ENCODE results near the gene DDT.
"Not testable (repeated sequence)": the region's sequence is repeated elsewhere in the genome, so short reads cannot be mapped to it uniquely, and the experiment has no call there.

DDT gene

GRCh38 chr22:23989583-23990244, 15.5 kb upstream of the DDT start:
- DNase-seq (ENCODE audit: low spot score): not testable (repeated sequence)

DNA sequence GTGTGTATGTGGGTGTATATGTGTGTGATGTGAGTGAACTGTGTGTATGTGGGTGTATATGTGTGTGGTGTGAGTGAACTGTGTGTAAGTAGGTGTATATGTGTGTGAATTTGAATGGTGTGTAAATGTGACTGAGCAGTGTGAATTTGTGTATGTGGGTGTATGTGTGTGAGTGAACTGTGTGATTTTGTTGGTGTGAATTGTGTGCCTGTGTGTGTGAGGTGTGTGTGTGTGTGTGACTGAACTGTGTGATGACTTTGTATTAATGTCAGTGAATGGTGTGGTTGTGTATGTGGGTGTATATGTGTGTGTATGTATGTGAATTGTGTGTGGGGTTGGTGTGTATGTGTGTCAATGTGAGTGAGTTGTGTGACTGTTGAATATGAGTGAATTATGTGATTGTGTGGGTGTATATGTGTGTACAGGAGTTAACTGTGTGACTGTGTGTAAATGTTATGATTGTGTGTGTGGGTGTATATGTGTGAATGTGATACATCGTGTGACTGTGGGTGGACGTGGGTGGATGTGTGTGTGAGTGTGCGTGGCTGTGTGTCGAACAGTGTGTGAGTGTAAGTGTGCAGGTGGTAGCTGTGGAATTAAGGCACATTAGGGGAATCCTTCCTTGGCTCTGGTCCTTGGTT, 12.4 kb upstream of the DDT start:
- DNase-seq (ENCODE audit: low spot score): not testable (repeated sequence)

GRCh38 chr22:23986089-23986488, 11.8 kb upstream of the DDT start:
- DNase-seq (ENCODE audit: low spot score): not testable (repeated sequence)

- DNase-seq (ENCODE audit: low spot score): peak; percentile 13
Measured at GRCh38 chr22:23984430-23984829, 10.2 kb upstream of the DDT start.

DNA sequence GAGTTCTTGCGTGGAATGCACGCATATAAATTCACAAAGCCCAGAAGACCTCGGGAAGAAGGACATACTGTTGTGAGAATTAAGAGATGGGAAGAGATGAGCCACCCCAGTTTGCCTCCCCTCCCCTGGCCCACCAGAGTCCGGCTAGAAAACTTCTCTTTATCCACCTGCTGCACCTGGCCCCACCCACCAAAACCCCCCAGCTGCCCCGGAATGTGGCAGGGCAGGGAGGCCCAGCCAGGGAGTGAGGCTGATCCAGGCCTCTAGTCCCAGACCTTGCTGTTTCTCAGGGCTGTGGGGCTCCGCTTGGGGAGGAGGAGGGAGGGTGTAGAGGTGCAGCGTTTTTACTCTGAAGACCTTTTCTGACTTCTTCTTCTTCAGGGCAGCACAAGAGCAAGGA, 6.3 kb upstream of the DDT start:
- DNase-seq (ENCODE audit: low spot score): not testable (repeated sequence)

DNA sequence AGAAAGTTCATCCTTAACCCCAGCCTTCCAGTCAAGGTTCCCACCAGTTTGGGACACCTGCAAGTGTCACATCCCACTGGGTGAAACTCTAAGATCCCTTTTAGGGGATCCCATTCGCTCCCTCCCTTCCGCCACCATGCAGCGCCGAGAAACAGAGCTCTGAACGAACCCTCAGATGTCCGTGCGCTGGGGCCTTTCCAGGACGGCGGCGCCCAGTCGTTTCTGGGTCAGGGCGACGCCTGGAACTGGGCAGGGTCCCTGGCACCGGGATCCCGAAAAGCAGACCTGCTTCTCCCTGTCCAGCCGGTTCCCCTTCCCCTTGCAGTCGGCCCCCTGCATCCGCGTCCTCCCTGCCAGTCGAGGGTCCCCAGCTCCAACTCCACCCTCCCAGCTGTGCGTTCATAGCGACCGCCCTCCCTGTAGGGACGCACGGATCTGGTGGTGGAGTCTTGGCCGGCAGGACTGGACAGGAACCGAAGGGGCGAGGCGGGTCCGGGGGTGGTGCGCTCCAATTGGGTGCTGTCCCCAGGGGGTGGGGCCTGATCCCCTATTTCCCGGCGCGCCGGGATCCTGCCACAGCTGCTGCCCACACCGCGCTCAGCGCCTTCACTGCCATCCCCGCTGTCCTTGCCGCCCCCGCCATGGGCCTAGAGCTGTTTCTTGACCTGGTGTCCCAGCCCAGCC, 5.5 kb upstream of the DDT start, which contains the start of gene GSTT2:
GSTT2 (plus strand) TSS at position 578 of the 684 bp plus-strand sequence.
- not testable (repeated sequence) for DNase-seq (ENCODE audit: low spot score)

DNA sequence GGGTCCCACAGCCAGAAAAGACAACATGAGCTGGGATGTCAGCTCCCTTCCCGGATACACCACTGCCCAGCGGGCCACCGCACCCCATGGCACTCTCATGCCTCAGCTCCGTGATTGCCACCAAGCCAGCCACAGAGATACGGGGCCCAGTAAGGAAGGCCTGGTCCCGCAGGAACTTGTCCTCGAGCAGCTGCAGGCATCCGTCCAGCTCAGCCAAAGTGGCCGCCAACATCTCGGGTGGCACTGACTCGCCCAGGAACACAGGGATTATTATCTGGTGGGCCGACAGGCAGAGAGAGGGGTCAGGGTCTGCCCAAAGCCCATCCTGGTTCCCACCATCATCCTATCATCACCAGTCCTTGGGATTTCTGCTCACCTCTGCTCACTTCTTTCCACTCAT, 3.1 kb upstream of the DDT start:
- DNase-seq (ENCODE audit: low spot score): not testable (repeated sequence)

- not testable (repeated sequence) for DNase-seq (ENCODE audit: low spot score)
Measured at GRCh38 chr22:23974836-23975352, 653 bp upstream of the DDT start.

- not testable (repeated sequence) for DNase-seq (ENCODE audit: low spot score)
Measured at GRCh38 chr22:23971927-23972326, 2.3 kb downstream of the DDT start.

DNA sequence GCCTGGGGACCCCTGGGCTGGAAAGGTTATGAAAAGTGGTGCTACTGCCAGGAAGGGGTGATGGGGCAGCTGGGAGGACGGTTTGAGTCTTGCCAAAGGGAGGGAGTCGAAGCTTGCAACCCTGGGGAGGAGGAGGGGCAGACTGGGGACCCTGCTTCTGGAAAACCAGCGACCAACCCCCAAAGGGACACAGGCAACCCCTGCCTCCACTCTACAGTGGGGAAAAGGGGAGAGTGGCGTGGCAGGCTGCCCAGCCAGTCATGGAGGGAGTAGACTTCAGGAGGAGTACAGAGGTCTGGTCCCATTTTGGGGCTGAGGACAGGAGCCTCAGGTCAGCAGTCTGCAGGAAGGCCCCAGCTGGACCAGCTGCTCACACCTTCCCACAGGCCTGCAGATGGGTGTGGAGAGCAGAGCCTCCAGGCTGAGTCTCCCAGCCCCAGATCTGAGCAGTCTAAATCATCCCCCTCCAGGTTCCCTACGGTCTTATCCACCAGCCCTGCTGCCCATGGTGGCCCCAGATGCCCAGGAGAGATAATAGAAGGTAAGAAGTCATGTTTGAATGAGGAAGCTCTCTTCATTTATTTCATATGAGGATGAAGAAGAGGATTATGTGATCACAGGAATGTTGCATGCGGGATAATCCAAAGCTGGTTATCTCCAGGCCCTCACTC, 3.3 kb downstream of the DDT start:
- DNase-seq (ENCODE audit: low spot score): no peak

DNA sequence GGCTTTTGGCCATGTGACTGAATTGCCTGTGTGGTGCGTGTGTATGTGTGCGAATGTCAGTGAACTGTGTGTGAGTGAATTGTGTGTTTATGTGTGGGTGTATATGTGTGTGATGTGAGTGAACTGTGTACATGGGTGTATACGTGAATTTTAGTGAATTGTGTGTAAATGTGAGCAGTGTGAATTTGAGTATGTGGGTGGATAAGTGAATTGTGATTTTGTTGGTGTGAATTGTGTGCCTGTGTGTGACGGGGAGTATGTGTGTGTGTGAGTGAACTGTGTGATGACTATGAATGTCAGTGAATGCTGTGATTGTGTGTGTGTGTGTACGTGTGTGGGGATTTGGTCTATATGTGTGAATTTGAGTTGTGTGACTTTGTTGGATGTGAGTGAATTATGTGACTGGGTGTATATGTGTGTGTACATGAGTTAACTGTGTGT, 4.0 kb downstream of the DDT start:
- DNase-seq (ENCODE audit: low spot score): no peak

- DNase-seq (ENCODE audit: low spot score): no peak
Measured at GRCh38 chr22:23969071-23969470, 5.2 kb downstream of the DDT start.

DNA sequence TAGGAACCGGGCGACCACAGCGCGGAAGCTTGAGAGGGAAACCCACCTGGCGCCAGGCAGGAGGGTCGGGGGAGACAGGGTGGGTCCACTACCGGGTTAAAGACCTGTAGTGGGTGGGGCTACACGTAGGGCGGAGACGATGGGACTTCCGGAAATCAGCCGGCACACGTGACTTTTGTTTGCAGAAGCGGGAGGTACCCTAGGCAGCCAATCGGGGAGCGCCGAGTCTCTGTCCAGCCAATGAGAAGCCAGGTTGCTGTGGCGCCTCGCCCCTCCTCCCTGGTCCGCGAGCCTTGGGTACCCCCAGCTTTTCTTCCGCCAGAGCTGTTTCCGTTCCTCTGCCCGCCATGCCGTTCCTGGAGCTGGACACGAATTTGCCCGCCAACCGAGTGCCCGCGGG, 7.7 kb downstream of the DDT start, which contains the start of gene DDTL:
DDTL (plus strand) TSS at position 321 of the 400 bp plus-strand sequence; CDS start at position 348, 27 bp downstream.
- DNase-seq (ENCODE audit: low spot score): not testable (repeated sequence)

DNA sequence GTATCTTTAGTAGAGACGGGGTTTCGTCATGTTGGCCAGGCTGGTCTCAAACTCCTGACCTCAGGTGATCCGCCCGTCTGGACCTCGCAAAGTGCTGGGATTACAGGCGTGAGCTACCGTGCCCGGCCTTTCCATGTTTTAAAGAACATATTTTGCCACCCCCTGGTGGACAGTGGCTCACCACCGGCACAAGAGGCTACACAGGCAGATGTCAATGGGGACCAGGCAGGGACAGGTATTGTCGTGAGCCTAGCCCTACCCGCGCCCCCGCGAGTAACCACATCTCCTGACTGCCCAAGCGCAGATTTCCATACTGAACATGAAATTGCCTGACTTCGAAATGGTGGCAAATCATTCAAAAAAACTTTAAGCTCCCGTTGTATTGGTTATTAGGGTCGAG, 8.1 kb downstream of the DDT start:
- DNase-seq (ENCODE audit: low spot score): not testable (repeated sequence)

- not testable (repeated sequence) for DNase-seq (ENCODE audit: low spot score)
Measured at GRCh38 chr22:23961084-23961771, 13.0 kb downstream of the DDT start, which contains the start of gene GSTT2B. GSTT2B (minus strand) TSS chr22:23961195; CDS start chr22:23961131, 64 bp downstream.

- DNase-seq (ENCODE audit: low spot score): peak; percentile 42
Measured at GRCh38 chr22:23956301-23956900, 17.8 kb downstream of the DDT start.

DNA sequence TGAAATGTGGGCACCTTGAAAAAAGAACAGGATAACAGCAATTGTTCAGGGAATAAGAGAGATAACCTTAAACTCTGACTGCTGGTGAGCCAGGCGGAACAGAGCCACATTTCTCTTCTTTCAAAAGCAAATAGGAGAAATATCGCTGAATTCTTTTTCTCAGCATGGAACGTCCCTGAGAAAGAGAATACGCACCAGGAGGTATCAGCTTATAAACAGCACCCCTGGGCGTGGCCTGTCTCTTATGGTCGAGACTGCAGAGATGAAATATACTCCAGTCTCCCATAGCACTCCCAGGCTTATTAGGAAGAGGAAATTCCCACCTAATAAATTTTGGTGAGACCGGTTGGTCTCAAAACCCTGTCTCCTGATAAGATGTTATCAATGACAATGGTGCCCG, 18.4 kb downstream of the DDT start:
- DNase-seq (ENCODE audit: low spot score): not testable (repeated sequence)

DNA sequence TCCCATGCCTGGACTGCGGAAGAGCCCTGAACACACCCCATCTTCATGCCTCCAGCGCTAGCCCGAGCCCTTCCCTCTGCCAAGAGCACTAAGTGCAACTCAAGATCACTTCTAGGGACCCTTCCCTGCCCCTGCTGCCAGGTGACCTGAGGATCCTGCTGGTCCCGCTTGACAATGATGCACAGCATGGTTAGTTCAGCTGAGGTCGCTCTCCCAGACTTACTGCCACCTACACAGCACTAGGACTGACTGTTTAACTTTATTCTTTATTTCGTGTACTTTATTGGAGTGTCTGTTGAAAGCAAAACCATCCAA, 19.3 kb downstream of the DDT start:
- DNase-seq (ENCODE audit: low spot score): not testable (repeated sequence)

DNA sequence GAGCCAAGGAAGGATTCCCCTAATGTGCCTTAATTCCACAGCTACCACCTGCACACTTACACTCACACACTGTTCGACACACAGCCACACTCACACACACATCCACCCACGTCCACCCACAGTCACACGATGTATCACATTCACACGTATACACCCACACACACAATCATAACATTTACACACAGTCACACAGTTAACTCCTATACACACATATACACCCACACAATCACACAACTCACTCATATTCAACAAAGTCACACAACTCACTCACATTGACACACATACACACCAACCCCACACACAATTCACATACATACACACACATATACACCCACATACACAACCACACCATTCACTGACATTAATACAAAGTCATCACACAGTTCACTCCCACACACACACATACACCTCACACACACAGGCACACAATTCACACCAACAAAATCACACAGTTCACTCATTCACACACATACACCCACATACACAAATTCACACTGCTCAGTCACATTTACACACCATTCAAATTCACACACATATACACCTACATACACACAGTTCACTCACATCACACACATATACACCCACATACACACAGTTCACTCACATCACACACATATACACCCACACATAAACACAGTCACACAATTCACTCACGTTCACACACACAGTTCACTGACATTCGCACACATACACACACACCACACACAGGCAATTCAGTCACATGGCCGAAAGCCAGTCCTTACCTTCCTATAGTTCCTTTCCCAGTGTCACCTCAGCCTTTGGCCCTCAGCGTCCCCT, 19.8 kb downstream of the DDT start:
- DNase-seq (ENCODE audit: low spot score): not testable (repeated sequence)

GRCh38 chr22:23953485-23953884, 20.8 kb downstream of the DDT start:
- DNase-seq (ENCODE audit: low spot score): not testable (repeated sequence)

Data from germinal center (tissue), 1 donor.